Epithelial cell of esophagus (primary cell): ENCODE measurements around the gene LIPC.

ENCODE experiments used
- DNase-seq: peaks from one replicate; pipeline ENCODE4 v3.0.0; 2010; ENCODE audit warnings: low read depth
- H3K4me3 ChIP-seq: 2 replicates; pipeline ENCODE4 v1.5.1; 2011; ENCODE audit warnings: mild to moderate bottlenecking, low read length, control low read depth
- TF ChIP-seq, protein P1 (sequence below): IDR thresholded peaks from 2 replicates; pipeline ENCODE4 v1.5.1; 2011; ENCODE audit warnings: low read depth, mild to moderate bottlenecking, low read length, control low read depth, inconsistent platforms; ENCODE audit not compliant: insufficient read depth; ENCODE audit errors: missing control alignments

The LIPC gene

DNA sequence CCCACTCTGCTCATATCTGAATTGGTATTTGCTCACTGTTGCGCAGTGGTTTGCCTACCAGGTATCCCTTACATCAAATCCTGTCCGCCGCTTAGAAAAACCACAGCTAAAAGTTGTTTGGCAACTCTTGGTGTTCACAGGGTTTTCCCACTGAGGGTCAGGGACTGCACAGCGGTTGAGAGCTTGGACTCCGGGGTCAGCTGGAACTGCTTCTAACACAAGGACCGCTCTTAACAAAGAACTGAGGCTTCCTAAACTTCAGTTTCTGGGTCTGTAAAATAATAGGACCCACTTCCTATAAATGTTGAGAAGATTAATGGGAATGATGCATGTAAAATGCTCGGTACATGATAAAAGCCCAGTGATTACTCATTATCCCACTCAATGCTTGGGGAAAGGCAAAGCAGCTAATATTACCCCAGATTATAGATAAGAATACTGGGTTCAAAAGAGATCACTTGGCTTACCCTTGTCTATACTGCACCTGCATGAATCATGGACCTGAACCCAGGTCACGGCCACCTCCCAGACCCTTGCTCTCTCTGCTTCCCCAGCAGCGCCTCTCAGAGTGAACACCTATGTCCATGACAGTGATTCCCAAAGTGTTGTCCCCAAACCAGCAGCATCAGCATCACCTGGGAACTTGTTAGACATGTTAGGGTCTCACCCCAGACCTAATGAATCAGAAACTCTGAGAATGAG, 36.1 kb downstream of the LIPC start:
- H3K4me3 ChIP-seq, result no peak overlapping the region
- TF ChIP-seq, protein P1, sequence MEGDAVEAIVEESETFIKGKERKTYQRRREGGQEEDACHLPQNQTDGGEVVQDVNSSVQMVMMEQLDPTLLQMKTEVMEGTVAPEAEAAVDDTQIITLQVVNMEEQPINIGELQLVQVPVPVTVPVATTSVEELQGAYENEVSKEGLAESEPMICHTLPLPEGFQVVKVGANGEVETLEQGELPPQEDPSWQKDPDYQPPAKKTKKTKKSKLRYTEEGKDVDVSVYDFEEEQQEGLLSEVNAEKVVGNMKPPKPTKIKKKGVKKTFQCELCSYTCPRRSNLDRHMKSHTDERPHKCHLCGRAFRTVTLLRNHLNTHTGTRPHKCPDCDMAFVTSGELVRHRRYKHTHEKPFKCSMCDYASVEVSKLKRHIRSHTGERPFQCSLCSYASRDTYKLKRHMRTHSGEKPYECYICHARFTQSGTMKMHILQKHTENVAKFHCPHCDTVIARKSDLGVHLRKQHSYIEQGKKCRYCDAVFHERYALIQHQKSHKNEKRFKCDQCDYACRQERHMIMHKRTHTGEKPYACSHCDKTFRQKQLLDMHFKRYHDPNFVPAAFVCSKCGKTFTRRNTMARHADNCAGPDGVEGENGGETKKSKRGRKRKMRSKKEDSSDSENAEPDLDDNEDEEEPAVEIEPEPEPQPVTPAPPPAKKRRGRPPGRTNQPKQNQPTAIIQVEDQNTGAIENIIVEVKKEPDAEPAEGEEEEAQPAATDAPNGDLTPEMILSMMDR, result no peak
- no peak for DNase-seq

DNA sequence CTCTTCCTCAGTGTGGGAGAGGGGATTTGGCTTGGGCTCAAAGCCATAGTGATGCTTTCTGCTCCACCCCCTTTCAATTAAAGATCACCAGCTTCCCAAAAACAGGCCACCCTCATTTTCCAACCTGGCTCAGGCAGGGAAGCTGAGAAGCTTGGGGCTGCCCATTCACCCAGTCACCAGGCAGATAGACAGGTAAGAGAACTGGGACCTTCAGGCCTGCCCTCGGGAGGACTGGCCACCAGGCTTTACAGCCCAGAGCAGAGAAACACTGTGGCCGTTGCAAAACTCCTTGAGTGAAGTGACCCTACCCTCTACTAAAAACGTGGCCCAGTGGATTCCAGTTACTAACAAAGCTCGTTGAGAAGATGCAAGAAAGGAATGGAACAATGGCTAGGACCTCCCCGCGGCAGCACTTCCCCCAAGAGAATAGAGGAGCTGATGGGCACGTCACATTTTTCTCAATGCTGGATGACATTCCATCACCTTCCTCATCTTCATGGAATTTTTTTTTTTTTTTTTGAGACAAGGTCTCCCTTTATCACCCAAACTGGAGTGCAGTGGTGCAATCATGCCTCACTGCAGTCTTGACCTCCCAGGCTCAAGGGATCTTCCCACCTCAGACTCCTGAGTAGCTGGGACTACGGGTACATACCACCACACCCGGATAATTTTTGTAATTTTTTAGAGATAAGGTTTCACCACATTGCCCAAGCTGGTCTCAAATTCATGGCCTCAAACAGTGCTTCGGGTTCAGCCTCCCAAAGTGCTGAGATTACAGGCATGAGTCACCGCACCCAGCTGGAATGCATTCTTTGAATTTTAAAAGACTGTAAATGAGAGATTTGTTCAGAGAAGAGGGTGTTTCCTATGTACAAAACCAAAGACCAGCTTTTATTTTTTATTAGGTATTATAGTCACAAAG, 37.9 kb downstream of the LIPC start:
- TF ChIP-seq, protein P1, result no peak
- no peak overlapping the region for H3K4me3 ChIP-seq
- peak; percentile 87 for DNase-seq

DNA sequence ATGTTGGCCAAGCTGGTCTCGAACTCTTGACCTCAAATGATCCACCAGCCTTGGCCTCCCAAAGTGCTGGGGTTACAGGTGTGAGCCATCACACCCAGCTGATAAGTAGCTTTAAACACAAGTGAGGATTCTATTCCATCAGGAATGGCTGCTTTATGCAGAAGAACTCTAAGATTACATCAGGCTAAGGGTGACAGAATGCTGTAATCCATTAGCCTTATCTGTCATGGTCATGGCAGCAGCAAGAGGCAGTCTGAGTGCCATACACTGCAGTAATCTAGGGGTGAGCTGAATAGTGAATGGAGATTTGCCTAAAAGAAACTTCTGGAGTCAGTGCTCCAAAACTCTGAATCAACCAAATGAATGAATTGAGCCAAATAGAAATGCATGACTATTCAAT, 39.6 kb downstream of the LIPC start:
- TF ChIP-seq, protein P1, result no peak
- no peak for DNase-seq
- no peak overlapping the region for H3K4me3 ChIP-seq

DNA sequence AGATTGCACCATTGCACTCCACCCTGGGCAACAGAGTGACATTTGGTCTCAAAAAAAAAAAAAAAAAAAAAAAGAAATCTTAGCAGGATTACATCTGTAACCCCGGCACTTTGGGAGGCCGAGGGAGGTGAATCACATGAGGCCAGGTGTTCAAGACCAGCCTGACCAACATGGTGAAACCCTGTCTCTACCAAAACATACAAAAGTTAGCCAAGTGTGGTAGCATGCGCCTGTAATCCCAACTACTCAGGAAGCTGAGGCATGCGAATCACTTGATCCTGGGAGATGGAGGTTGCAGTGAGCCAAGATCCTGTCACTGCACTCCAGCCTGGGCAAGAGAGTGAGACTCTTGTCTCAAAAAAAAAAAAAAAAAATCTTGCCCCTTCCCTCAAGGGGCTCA, 40.4 kb downstream of the LIPC start:
- TF ChIP-seq, protein P1, result no peak
- no peak for DNase-seq
- no peak overlapping the region for H3K4me3 ChIP-seq

DNA sequence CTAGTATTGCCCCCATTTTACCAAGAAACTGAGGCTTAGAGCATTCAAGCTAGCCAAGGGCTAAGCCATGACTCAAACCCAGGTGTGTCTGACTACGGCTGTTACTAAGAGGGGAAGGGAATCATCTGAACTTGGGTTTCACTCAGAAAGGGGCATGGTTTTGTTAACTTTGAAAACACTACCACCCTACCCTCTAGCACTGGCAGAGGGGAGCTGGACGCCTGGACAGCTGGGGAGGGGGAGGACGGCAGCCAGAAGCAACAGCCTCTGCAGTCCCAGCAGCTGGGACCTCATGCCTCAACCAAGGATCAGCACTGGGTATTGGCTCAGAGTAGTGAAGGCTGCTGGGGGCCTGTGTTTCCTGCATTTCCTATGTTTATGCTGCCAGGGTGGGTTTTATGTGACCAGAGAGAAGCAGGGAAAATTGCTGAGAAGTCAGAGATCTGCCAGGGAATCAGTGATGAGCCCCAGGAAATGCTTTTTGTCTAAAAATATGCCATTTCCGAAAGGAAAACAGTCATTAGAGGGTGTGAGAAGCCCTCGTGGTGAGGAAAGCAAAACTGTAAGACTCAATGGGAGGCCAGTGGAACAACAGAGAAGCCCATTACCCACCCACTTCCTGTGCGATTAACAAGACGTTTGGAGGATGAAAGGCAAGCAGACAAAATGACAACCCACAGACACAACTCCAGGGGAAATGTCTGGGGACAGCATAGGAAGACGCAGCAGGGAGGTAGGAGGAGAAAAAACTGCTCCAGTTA, 41.2 kb downstream of the LIPC start:
- no peak overlapping the region for H3K4me3 ChIP-seq
- TF ChIP-seq, protein P1, result no peak
- peak; percentile 83 for DNase-seq

DNA sequence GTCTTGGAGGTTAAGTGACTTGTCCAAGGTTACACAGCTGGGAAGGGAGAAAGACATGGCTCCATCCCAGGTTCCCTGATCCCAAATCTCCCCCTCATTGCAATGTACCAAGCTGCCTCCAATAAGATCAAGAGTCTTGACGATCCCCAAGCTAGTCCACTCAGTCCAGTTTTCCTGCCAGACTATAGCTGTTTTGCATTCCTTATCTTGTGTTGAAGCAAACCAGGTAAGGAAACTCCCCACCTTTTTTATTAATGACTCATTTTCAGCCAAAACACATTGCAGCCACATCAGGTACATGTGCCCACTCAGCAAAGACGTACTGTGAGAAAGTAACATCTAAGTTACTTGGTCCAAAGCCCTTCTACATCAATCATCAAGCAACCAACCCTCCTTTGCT, 41.9 kb downstream of the LIPC start:
- no peak overlapping the region for H3K4me3 ChIP-seq
- DNase-seq, result peak; percentile 88
- TF ChIP-seq, protein P1, result no peak
